ENCODE measurements around the gene IL25.

GRCh38 chr14:23366426-23366921 is 6.1 kb upstream of the IL25 start:
- no peak for TF ChIP-seq POLR2A (IDR thresholded peaks at IDR 0.05)
- TF ChIP-seq CTCF (IDR thresholded peaks at IDR 0.05 in 4 of 5, conservative IDR thresholded peaks at IDR 0.05 in 1 of 5): no peak

Data from gastrocnemius medialis (tissue), 4 donors.